HG02981 (cell line): ENCODE data around the gene GNB1.
"Not testable (repeated sequence)": the region's sequence is repeated elsewhere in the genome, so short reads cannot be mapped to it uniquely, and the experiment has no call there.

Experiments used
- ATAC-seq: cut with Tn5 transposase; IDR thresholded peaks from one replicate; pipeline ENCODE4 v1.9.1; 2021; ENCODE audit warnings: mild to moderate bottlenecking, moderate library complexity; ENCODE audit not compliant: unreplicated experiment

The GNB1 gene

DNA sequence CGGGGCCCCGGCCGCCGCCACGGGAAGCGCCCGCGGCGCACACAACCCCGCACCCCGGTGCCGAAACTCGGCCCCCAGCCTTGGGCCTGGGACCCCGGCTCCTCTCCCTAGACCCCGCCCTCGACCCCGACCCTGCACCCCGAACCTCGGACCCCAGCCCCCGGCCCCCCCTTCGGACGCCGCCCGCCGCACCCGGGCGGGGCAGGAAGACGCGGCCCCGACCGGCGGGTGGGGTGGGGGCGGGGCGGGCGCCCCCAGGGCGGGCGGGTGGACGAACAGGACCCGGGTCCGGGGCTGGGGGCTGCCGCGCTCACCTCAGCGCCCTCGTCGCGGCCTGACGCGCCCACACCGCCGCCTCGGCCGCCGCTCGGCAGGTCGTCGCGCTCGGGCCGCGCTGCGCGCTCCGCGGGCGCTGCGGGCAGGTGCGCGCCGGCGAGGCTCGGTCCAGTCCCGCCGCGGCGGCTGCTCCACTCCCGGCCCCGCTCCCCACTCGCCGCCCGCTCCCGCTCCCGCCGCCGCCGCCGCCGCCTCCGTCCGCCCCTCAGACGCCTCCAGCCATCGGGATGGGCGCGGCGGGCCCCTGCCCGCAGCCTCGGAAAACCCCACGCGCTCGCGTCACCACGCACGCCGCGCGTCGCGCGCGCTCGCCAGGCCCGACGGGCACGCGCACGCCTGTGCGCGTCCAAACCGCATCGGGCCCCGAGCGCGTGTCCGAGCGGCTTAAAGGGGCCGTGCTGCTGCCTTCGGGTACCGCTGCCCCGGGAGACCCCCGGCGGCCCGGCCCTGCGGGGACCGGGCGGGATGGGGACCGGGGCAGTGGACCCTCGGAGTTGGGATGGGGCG is at the start of gene GNB1:
TSS of gene GNB1 (minus strand) at position 582 of the 843 bp plus-strand sequence. CDS start 65,634 bp downstream, outside the sequence.
- peak; percentile 57 for ATAC-seq

DNA sequence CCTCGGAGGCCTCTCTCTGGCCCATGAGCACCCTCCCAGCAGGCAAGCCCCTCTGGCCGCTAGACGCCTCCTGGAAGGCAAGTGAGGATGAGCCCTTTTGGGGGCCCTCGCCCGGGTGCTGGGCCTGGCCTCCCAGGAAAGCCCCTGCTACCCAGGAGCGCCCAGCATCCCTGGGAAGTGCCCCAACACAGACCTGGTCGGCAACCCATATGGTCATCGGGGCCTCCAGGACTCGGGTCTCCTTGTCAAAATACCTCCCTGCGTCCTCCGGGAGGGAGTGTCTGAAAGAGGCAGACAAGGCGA is 49.2 kb upstream of the GNB1 start:
- no peak for ATAC-seq

DNA sequence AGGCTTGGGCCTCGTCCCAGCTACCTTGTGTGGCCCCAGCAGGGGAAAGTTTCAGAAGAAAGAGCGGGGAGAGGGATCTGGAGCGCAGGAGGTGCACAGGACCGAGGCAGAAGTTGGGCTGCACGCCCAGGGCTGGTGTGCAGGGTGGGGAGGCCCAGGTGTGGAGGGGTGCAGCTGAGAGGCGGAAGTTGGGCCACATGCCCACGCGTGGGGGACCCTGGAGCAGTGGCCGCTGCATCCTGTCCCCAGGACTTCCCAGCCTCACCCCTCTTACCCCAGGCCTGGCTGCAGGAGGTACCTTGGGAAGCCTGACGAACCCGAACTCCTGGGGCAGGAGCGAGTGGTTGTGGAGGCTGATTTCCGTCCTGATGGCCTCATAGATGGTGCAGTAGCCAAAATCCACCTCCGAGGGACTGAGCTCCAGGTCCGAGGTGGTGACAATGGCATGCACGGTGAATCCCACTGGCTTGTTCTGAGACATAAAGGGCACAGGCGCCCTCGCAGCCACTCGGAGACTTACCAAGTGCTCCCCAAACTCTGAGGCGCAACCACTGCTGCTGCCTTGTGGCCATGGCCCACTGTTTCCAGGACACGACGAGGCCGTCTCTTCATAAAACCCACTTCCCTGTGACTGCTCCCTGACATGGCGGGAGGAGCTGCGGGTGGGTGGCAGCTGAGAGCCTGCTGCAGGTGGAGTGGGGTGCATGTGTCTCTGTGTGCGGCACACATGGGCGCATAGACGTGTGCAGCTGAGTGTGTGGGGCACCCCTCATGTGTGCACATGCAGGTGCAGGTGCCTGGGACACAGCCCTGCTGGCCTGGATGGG is 48.6 kb upstream of the GNB1 start:
- ATAC-seq: no peak

DNA sequence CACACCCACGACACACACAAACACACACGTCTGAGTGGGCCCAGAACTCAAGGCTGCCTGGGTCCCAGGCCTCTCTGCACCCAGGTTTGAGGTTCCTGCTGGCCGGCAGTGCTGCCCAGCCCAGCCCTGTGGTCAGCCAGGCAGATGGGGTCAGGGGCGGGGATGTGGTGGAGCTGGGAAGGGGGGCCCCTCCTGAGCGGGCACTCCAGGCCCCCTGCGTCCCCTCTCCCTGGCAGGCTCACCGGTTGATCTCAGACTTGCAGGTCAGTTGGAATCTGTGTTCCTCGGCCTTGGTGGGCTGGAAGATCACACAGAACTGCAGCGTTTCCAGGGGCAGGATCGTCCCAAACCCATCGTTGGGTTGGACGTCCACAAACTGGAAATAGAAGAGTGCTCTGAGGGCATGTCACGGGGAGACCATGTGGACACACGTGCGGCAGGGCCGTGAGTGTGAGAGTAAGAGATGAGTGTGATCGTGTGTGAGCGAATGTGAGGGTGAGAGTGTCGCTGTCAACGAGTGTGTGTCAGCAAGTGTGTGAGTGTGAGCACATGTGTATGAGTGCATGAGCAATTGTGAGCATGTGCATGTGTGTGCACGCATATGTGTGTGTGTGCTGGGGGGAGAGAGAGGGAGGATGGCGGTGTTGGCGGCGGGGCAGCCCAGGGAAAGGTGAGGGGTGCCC is 47.9 kb upstream of the GNB1 start:
- no peak for ATAC-seq

DNA sequence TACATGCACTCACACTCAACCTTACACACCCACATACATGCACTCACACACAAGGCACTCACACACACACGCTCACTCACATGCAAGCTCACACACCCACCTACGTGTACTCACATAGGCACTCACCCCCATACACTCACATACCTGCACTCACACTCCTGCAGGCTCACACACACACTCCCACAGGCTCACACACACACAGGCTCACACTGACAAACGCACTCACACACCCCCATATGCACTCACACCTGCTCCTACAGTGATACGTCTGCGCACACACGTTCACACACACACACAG is 47.3 kb upstream of the GNB1 start:
- ATAC-seq: no peak

DNA sequence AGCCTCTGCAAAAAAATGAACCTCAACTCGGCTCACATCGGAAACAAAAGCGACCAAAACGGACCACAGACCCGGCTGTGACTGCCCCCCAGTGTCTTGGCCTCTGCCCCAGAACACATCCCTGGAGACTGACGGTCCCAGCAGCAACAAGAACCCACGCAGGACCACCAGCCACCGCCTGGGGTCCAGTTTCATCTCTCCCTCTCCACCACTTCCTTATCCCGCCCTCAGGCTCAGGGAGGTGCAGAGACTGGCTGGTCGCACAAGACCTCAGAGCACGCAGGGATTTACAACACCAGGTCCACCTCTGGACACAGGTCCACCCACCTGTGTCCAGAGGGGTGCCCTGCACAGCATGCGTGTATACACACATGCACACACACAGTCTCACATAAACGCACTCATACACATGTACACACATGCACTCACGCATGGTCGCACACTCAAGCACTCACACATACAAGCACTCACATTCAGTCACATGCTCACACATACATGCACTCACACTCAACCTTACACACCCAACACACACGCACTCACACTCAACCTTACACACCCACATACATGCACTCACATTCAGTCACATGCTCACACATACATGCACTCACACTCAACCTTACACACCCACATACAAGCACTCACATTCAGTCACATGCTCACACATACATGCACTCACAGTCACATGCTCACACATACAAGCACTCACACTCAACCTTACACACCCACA is 46.8 kb upstream of the GNB1 start:
- no peak for ATAC-seq

DNA sequence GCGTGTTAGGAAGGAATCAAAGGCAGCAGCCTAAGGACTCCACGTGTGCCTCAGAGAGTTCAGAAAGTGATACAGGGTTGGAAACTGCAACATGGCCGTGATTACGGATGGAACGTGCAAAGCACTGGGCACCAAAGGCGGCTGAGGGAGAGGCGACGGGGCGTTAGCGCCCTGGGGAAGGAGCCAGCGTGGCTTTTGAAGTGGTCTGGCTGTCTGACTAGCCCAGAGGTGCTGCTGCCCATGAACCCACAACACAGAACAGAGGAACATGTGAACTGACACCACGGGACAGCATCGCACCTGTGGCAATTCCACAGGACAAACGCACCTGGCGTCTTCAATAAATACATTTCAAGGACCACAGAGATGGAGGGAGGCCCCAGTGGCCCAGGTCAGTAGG is 46.2 kb upstream of the GNB1 start:
- no peak for ATAC-seq

DNA sequence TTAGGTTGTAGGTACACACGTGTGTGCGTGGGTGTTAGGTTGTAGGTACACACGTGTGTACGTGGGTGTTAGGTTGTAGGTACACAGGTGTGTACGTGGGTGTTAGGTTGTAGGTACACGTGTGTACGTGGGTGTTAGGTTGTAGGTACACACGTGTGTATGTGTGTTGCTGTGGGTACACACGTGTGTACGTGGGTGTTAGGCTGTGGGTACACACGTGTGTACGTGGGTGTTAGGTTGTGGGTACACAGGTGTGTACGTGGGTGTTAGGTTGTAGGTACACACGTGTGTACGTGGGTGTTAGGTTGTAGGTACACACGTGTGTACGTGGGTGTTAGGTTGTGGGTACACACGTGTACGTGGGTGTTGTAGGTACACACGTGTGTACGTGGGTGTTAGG is 44.0 kb upstream of the GNB1 start:
- ATAC-seq: not testable (repeated sequence)

DNA sequence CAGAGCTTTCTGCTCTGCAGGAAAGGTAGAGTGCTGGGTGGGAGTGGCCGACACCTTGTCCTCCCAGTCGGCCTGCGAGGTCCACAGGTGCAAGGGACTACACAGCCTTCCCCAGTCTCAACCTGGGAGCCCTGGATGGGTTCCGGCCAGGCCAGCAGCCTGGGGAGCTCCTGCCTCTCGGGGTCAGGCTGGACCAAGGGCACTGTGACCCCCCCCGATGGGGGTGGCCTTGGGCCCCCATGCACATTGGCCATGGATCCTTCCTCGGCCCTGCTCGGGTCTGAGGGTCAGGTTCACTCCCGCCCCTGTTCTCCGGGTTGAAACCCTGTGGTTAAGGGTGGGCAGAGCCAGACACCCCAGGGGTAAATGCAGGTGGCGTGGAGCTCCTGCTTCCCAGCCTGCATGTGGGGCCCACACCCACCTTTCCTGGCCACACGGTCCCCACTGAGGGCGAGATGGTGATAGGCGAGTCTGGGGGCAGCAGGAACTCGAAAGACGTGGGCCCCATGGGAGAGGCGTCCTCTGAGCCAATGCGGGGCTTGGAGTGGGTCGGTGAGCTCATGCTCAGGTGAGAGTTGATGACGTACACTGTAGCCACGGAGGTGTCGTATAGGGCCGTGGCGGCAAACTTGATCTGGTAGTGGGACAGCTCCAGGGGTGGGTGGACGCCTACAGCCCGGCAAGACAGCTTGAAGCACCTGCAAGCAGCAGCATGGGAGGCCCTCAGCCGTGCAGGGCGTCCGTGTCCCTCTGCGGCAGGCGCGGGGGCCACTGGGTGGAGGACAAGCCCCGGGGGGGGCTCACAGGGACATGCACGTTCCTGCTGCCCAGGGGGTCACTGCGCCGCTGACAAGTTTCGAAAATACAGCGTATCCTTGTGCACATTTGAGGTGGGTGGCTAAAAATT is 39.0 kb upstream of the GNB1 start:
- no peak for ATAC-seq

DNA sequence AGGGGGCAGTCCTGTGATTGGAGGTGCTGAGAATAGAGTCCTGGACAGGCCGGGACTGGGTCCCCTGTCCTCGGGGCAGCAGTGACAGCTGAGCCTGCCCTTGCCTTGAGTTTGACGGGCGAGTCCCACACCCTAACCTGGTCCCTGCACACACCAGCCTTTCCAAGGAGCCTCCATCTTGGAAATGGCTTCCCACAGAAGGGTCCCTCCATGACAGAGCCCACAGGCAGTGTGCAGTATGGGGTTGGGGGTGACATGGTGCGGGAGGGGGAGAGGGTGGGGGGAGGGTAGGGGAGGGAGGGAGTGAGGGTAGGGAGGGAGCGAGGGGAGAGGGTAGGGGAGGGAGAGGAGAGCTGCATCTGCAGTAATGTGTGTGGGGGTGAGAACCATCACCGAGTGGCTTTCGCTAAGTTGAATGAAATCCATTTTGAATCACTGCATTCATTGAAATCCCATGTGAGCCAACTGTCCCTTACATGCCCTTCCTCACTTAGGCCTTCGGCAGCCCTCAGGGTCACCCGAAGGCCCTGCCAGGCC is 38.3 kb upstream of the GNB1 start:
- ATAC-seq: no peak

DNA sequence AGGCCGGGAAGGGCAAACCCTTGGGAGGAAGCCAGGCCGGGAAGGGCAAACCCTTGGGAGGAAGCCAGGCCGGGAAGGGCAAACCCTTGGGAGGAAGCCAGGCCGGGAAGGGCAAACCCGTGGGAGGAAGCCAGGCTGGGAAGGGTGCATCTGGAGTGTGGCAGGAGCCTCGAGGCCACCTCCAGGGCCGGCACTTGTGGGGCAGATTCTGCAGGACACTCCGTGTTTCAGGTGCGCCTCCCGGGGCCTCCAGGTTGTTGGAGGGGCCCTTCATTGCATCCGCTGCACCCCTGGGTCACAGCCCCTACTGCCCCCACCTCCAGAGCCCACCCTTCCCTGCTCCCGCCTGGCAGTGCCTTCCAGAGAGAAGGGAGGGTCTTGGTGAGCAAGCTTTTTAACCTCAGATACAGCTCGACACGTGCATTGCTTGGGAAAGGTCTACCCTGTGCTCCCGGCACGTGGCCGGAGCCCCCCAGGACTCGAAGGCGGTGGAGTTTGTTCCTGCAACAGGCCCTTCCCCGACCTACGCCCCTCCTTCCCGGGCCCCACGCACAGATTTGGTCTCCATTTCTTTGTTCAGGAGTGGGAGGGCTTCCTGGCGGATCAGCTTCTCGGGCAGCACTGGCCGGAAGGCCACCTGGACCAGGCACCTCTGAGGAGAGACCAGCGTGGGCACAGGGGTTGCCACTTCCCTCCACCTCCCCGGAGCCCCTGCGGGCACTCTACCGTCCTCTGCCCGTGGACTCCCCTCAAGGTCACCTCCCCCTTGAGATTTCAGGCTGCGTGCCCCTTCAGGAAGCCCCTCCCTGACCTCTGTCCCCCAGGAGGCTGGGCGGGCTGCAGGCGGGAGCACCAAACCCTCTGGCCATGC is 37.6 kb upstream of the GNB1 start:
- no peak for ATAC-seq

DNA sequence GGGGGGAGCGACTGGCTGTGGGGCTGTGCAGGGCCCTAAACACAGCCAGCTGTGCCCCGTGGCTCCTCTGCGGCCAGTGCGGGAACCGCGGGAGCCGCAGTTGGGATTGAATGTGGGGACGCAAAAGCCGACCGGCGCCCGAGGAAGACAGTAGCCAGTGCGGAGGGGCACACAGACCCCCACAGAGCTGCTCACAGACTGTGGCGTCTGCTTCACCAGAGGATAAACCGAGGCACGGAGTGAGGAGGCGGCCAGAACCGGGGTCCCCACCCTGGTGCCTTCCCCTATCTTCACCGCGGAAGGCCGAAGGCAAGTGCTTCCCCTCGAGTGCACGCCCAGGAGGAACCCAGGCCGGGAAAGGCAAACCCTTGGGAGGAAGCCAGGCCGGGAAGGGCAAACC is 36.9 kb upstream of the GNB1 start:
- no peak for ATAC-seq

DNA sequence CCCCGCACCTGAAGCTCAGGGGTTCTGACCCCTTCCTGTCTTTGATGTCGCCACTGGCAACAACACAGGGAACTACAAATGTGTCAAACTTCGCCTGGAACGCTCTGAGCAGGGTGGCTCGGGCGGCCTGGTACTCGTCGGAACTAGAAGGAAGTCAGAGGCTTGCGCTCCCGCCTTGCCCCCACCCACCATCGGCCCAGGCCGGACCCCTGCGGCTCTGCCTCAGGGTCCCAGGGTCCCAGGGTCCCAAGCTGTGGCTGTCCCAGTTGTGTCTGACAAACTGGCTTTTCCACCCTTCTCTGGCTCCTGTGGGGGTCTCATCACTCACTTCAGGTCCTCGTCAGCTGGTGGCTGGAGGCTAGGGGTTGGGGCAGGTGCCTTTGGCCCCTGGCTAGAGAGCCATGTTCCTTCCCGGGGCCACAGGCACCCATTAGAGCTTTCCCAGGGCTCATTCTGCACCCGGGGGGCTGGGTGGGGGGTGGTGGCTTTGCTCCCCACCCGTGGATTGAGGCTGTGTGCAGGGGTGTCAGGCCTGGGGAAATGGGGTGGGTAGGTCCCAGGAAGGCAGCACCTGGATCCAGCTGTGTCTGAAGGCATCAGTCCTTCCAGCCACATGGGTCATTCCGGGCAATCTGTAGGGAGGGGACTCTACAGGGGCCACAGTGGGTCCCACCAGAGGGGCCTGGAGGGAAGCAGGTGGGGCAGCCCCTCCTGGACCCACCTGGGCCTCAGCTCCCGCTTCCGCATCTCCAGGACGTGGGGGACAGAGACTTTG is 36.2 kb upstream of the GNB1 start:
- ATAC-seq: no peak

DNA sequence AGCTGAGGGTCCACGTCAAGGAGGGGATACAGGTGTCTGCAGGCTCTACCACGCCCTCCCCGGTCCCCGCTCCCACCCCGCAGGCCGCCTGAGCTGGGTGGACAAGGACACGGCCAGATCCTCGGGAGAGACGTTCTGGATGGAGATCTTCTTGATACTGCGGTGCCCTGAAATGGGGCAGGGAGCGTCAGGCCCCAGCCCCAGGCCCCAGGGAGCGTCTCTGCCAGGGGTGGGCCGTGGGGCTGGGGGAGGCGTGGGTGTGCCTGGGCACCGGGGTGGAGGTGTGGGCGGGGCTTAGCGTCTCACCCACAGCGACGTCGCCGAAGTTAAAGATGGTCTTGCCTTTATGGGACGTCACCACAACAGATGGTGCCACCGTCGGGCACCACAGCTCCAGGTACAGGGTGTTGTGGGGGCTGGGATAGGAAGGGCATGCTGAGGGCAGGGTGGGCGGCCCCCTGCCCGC is 35.5 kb upstream of the GNB1 start:
- ATAC-seq: no peak

DNA sequence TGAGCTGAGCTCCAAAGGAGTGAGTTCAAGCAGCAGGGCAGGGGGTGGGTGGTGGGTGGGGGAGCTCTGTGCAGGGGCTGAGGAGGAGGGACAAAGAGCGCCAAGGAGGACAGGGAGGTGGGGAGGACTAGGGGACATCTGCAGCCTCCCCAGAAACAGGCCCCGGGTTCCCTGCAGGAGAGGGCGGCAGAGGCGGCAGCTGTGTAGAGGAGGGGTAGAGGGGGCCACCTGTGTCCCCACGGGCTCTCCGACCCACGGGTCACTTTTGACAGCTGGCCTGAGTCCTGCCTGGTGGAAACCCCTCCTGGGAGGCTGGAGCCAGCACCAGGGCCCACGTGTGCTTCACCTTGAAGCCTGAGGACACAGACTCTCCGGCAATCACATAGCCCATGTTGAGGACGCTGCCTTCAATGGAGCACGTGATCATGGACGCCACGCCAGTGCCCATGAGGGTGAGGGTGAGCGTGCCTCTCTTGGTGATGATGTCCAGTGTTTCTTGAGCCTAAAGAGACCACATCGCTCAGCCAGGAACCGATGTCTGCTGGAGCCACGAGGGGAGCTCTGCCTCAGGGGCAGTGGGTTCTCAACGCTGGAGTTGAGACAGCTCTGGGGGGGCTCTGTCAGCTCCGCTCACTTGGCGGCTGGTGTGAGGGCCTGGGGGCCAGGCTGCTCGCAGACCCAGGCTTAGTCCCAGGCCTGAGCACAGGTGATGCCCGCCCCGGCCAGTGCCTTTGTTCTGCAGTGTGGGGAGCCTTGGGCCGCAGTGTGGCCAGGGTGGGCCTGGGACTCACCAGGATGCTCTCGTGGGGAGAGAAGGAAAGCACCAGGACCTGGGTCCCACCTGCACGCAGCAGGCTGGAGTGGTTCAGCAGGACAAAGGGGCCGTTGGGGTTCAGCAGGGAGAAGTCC is 34.8 kb upstream of the GNB1 start:
- ATAC-seq: no peak

DNA sequence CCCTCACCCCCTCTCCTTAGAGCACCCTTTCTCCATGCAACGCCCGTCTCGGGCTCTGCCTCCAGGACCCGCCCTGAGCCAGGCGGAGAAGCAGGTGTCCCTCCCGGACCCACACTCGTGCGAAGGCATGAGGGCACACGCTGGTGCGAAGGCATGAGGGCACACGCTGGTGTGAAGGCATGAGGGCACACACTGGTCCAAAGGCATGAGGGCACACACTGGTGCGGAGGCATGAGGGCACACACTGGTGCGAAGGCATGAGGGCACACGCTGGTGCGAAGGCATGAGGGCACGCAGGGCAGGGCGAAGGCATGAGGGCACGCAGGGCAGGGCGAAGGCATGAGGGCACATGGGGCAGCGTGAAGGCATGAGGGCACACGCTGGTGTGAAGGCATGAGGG is 34.0 kb upstream of the GNB1 start:
- ATAC-seq: no peak

DNA sequence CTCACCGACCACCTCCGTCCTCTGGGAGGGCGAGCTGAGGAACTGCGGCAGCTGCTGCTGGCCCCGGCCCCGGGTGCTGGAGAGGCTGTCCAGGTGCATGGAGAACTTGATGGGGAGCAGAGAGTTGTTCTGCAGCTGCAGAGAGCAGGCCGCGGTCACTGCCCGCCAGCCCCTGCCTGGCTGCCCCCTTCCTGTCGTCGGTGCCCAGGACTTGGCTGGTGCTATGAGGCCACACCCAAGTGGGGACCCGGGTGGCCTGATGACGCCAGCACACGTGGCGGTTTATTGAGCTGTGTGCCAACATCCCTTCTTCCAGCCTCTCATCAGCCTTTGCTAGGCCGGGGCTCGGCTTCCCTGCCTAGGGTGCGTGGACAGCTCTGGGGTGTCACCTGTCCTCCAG is 33.5 kb upstream of the GNB1 start:
- ATAC-seq: no peak
